ENCODE data around the gene ASB10.

ASB10 gene, protein sequence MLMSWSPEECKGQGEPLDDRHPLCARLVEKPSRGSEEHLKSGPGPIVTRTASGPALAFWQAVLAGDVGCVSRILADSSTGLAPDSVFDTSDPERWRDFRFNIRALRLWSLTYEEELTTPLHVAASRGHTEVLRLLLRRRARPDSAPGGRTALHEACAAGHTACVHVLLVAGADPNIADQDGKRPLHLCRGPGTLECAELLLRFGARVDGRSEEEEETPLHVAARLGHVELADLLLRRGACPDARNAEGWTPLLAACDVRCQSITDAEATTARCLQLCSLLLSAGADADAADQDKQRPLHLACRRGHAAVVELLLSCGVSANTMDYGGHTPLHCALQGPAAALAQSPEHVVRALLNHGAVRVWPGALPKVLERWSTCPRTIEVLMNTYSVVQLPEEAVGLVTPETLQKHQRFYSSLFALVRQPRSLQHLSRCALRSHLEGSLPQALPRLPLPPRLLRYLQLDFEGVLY

DNA sequence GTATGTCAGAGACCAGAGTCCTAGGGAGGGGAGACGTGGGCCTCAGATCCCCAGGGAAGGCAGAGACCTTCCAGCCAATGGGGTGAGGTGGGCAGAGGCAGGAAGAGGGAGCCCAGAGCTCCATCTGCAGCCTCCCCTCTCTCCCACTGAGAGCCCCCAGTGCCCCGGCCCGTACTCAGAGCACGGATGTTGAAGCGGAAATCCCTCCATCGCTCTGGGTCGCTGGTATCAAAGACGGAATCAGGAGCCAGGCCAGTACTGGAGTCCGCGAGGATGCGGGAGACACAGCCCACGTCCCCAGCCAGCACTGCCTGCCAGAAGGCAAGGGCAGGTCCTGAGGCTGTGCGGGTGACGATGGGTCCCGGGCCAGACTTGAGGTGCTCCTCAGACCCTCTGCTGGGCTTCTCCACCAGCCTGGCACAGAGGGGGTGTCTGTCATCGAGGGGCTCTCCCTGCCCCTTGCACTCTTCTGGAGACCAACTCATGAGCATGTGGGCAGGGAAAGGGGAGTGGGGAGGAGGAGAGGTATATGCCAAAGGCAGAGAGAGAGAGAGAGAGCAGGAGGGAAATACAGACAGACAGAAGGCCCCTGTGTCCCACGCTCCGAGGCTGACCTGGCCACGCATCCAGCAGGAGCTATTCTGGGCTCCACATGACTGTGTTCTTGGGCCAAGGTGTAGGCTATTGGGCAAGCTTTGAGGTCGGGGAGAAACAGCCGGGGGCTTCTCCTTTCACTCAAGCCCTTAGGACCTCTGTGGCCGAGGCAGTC, at the start of gene ASB10:
TSS of gene ASB10 (minus strand) at position 611 of the 769 bp plus-strand sequence. CDS start at position 491, 120 bp downstream.
- DNase-seq, result no peak

DNA sequence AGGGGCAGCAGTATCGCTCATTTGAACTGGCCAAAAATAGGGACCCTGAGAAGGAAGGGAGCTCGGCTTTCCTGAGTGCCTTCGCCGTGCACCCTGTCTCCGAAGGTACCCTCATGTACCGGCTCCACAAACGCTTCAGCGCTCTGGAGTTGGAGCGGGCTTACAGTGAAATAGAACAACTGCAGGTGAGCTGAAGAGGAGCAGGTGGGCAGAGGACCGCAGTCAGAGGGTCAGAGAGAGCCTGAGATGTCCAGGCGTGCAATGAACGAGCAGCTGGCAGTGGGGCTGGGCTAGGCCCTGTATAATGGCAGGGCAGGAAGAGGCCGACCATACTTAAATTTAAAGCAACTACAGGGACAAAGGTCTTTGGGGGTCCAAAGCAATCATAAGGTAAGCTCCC, 49.4 kb upstream of the ASB10 start:
- no peak for DNase-seq

DNA sequence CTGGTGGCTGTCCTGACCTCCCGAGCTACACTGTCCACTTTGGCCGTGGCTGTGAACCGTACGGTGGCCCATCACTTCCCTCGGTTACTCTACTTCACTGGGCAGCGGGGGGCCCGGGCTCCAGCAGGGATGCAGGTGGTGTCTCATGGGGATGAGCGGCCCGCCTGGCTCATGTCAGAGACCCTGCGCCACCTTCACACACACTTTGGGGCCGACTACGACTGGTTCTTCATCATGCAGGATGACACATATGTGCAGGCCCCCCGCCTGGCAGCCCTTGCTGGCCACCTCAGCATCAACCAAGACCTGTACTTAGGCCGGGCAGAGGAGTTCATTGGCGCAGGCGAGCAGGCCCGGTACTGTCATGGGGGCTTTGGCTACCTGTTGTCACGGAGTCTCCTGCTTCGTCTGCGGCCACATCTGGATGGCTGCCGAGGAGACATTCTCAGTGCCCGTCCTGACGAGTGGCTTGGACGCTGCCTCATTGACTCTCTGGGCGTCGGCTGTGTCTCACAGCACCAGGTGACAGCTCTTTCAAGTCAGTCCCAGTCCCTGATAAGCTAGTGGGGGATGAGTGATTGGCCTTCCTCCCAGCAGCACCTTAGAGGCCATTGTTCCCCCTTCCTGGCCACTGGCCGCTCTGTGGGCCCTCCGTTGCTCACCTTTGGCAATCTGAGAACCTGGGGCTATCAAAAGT, 48.2 kb upstream of the ASB10 start:
- no peak for DNase-seq

DNA sequence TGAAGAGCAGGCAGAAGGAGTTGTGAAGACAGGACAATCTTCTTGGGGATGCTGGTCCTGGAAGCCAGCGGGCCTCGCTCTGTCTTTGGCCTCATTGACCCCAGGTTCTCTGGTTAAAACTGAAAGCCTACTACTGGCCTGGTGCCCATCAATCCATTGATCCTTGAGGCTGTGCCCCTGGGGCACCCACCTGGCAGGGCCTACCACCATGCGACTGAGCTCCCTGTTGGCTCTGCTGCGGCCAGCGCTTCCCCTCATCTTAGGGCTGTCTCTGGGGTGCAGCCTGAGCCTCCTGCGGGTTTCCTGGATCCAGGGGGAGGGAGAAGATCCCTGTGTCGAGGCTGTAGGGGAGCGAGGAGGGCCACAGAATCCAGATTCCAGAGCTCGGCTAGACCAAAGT, 46.8 kb upstream of the ASB10 start:
- no peak for DNase-seq

DNA sequence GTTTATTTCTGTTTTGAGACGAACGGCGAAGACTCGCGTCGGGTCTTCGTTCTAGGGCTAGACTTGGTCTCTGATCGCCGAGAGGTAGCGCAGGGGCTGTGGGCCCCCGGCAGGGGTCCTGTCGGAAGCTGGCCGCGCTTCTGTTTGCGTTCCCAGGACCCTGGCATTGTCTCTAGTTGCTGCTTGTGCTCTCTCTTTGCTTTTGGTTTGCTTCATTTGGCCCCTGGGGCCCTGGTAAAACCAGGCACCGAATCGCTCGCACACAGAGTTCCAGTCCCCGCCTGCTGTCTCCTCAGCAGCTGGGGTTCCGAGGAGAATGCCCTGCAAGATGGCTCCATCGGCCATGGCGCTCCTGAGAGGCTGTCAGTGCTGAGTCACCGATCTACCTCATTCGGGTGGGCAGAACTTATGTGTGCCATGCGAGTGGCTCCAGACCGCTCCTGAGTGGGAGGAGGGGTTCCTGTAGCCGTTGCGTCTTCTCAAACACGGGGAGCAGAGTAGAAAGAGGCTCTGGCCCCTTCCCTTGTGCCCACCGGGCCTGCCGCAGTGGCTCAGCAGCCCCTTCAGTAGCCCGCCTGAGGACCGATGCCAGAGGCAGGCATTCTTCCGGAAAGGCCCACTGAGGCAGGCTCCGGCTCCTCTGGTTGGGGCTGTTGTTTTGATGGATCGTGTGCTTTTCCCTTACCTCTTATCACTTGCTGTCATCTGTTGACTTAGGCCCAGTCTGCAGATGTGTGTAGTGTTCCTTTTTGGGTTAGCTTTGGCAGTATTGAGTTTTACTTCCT, 46.1 kb upstream of the ASB10 start:
- DNase-seq, result peak; percentile 92

DNA sequence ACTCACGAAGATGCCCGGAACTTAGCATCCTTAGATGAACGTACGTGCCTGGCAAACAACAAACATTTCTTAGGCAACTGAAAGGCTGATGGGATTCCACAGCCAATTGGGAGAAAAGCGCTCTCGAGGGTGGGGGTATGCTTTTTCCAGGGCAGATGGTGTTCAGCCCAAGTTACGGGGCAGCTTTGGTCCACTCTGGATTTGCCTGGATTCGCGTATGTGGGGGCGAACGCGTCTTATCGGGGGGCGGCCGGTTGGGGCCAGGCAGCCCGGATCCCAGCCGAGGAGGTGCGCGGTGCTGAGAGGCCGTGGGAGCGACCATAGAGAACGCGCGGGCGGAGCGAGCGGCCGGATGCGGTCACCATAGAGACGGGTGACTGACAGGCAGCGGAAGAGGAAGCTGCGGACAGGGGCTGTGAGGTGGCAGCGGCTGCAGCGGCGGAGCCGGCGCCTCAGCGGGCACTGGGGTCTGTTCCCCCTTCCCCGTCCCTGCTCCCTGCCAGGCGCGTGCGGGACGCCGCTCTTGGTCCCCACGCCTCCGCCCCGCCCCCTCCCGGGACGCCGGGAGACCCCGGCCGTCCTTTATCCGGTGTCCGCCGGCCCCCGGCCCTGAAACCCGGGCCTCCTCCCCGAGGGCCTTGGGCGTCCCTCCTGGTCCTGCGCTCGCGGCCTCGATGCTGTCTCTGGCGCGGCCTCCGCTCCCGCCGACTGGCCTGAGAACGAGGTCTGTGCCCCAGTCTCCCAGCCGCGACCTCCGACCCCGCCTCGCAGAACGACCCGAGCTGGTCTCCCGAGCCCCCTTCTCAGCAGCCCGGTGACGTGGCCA, 45.3 kb upstream of the ASB10 start, which contains the start of gene CHPF2:
TSS of gene CHPF2 (plus strand) at position 393 of the 826 bp plus-strand sequence. CDS start 1,529 bp downstream, outside the sequence.
- DNase-seq, result peak; percentile 97

DNA sequence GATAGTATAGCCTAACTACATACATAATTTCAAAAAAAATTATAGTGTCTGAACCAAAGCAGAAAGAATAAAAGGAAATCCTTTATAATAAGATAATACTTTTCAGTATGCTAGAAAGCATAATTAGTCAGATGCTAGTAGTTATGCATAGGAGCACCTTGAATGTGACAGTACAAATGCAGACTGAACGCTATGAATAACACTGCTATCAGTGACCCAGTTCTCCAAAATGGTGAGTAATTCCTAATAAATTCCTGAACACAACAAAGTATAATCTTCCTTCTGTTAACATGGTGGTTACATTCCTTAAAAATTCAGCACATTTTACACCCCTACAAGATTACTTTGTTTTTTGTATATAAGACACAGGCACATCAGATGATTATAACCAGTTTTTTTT, 44.0 kb upstream of the ASB10 start:
- no peak for DNase-seq

DNA sequence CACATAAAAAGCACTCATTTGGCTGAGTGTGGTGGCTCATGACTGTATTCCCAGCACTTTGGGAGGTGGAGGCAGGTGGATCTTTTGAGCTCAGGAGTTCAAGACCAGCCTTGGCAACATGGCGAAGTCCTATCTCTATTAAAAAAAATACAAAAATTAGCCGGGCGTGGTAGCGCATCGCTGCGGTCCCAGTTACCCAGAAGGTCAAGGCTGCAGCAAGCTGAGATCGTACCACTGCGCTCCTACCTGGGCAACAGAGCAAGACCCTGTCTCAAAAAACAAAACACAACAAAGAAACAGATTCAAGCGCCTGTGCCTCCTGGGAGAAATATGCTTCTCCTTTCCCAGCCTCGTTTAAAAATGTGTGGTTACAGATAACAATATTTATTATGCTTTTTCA, 42.2 kb upstream of the ASB10 start:
- no peak for DNase-seq

DNA sequence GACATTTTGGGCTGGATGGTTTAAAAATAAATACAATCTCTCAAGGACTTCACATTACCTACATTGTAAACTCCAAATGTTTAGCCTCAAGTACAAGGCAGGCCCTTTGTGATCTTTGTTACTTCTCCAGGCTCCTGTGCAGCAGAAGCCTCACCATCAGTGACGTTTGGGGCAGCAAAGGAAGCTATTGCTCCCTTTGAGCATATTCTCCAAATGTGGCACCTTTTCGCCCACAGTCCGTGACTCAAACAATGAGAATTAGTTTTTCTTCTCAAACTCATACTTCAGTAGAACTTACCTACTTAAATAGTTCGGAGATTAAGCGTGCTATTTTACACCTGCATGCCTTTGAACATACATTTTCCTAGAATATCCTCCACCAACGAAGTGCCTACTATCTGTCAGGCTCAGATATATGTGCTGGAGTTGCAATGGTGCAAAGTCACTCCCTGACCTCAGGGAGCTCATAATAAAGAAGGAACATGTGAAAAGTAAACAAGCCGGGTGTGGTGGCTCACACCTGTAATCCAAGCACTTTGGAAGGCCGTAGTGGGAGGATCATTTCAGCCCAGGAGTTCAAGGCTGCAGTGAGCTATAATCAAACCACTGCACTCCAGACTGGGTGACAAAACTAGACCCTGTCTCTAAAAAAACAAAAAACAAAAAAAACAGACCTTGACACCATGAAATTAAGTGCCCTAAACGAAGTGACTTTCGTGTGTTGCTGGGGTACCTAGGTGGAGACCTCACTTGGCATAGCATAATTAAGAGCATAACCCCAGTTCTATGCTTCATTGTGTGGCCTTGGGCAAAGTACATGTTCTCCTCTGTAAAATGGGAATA, 41.2 kb upstream of the ASB10 start:
- DNase-seq, result no peak

DNA sequence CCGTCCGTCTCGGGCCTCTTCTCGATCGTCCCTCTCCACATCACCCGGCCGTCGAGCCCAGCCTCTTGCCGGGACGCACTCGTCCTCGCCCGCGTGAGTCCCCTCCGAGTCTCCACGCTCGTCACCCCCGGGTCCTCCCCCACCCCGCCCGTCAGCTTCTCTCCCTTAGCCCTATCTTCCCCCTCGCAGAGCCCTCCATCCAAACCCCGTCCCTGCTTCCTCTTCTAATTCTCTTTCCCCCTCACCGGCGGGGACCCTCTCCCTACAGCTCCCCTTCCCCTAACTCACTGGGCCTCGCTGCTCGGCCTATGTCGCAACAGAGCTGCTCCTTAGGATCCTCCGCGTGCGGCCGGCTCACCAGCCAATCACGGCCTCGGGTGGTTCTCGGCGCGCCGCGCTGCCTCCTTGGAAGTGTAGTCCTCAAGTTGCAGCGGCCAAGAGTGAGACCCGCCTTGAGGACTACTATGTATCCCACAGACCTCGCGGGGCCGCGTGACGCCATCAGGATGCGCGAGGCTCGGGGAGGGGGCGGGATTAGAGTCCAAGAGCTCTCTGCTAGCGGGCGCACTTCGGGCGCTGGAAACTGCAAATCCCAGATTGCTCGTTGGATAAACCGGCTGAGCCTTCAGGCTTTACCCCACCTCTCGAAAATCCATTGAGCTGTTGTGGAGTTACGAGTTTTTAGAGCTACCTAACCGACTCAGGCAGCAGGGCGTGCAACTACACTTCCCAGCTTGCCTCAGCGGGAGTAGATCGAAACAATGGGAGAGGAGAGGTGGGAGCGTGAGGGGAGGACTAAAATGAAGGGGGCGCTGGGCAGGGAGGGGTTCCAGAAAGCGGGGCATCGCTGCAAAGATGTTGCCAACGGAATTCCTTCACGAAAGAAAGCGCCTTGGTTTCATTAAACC, 40.1 kb upstream of the ASB10 start, which contains the start of gene ABCF2:
TSS of gene ABCF2 (minus strand) at position 331 of the 908 bp plus-strand sequence. CDS start 747 bp downstream, outside the sequence.
- DNase-seq, result peak; percentile 100

DNA sequence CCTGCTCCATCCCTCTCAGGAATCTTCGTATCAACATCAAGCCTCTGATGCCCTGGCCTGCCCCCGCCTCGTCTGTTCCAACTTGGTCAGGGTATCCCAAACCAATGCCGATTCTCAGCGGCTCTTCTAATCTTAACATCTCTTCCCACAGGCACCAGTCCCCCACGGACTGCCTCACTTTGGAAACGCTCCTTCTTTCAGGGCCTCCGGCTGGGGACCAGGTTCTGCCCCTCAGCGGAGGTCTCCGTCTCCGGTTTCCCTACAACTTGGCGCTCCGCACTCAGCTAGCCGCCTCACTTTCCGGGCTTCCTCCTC, 39.5 kb upstream of the ASB10 start:
- no peak for DNase-seq

DNA sequence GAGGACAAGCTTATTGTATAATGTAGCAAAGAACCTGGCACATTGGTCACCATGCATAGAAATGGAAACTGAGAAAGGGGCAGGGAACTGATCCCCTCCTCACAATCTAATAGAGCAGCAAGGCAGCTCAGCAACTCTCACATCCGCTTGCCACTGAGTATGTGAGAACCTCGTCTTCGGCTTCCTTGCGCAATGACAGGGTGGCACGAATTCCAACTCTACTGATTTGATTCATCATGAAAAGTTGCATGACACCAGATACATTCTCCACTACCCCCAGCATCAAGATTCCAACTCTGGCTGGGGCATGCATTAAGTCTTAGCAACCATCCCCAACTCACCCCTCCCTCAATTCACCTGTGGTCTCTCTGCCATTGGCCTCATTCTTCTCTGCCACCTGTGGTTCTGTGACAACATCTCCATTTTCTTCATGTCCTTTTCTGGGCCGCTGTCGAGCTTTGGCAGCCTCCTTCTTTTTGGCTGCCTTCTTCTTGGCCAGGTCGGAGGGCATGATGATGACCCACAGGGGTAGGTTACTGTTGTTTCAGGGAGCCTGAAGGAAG, 39.0 kb upstream of the ASB10 start:
- DNase-seq, result no peak

DNA sequence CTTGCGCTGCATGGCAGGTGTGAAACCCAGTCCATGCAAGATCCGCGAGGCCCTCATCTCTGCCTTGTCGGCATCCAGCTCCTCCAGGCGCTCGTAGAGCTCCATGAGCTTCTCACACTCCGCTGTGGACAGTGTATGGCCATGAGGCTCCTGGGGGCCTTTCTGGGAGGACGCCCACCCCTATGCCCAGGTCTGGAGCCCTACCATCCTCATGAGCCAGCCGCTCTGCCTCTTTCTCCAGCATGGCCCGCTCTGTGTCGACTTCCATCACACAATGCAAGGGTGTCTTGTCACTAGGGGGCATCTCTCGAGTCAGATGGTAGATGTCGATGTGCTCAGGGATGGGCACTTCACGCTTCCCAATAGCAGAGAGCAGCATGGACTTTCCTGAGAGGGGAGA, 36.7 kb upstream of the ASB10 start:
- DNase-seq, result no peak

DNA sequence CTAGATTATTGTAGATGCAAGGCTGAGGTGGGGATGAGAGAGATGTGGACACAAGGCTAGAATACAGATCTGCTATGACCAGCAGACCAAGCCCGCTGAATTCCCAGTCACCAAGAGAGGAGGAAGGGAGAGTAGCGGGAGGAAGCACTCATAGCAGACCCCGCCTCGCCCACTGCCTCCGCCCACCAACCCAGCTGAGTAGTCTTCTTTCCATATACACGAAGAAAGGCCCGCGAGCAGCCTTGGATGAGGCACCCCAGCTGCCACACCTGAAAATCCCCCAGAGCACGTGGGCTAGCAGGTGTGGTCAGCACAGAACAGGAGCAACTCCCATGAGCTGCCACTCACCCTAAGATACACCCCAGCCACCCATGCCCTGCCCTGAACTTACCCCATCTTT, 31.1 kb upstream of the ASB10 start:
- no peak for DNase-seq

DNA sequence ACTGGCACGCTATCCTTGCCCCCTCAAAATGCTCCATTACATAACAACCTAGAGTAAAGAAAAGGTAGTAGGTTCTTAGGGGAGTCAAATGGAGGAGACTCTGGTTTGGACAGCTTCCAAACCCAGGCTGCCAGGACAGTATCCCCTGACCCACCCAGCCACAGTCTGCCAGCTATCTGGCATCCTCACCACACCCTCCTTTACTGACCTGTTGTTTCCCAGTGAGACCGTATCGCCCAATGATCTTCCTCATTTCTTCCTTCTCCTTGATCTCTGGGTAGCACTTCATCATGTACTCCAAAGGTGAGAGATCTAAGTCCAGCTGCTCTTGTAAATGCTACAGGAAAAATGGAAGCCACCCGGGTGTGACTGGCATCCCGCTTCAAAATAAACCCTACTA, 28.3 kb upstream of the ASB10 start:
- no peak for DNase-seq

DNA sequence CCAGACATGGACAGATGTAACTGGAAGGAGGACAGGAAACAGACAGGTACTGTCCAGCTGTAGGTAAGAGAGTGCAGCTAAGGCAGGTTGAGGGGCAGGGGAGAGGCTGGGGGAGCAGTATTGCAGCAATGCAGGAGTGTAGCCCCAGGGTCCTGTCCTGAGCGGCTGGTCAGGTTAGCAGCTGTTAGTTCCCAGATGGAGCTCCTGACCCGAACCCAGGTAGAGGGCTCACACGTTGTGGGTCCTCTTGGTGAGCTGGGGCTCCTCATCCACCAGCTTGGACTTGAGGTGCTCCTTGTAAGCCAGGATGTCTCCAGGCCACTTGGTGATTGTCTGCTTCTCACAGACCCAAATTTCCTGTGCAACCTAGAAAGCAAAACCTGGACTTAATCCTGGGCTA, 26.8 kb upstream of the ASB10 start:
- DNase-seq, result no peak

DNA sequence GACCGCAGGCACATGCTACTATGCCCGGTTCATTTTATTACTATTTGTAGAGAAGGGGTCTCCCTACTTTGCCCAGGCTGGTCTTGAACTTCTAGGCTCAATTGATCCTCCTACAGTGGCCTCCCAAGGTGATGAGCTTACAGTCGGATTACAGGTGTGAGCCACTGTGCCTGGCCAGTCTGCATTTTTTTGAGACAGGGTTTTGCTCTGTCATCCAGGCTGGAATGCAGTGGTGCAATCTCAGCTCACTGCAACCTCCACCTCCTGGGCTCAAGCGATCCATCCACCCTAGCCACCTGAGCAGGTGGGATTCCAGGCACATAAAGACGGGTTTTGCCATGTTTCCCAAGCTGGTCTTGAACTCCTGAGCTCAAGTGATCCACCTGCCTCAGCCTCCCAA, 25.6 kb upstream of the ASB10 start:
- DNase-seq, result no peak

DNA sequence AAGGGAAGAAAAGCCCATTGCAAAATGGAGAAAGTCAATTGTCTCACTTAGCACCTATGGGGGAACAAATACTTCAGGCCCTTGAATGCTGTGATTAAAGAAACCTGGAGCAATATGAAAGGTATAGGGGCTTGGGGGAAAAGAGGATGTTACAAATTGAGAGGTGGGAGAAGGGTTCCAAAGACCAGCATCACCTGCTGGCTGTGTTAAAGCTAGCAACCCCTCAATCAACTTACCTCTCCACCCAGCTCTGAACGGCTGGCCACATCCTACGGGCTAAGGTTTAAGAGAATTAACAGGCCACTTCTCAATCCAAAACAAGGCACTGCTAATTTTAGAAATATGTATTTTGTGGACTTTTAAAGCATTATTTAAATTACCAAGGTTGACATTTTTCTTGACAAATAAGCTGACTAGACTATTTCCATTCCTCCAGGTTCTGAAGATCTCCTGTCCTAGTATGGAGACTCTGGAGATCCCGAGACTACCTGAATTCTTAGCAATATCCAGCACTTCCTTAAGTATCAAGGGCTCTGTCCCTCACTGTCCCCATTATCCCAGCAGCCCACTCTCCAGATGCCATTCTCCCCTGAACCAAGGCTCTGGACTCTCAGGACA, 24.2 kb upstream of the ASB10 start:
- DNase-seq, result no peak

All from activated effector memory CD4-positive, alpha-beta T cell treated with anti-CD3 and anti-CD28 coated beads, Interleukin-2, amount 50 U/mL, for 16 hours (primary cell).